Heart right ventricle (tissue), 16 donors: ENCODE measurements around the gene PCNX4. TPM values are rescaled to one million over a fixed set of nuclear protein-coding genes. Genes with fewer than 3 reads are reported as not detected.

ENCODE experiments used
- ATAC-seq, 8 donors: fragments of 200-7000 bp; cut with Tn5 transposase; one replicate each; pipeline ENCODE4 v1.9.1; 2020; ENCODE audit warnings: mild to moderate bottlenecking in 8 of 8, moderate library complexity in 8 of 8, moderate number of reproducible peaks in 1 of 8
- DNase-seq, 2 donors: peaks; one replicate each; pipeline ENCODE4 v3.0.0-alpha.2; 2020
- H3K27ac ChIP-seq, 10 donors: fragments of 200-600 bp; sonication (generic) in 2 of 10; one replicate each; pipeline versions ENCODE4 v1.5.0 to v1.8.0; 2020 to 2022; ENCODE audit warnings: mild to moderate bottlenecking in 3 of 10
- H3K27me3 ChIP-seq, 7 donors: fragments of 200-600 bp; one replicate each; pipeline ENCODE4 v1.8.0; 2021 to 2022; ENCODE audit warnings: mild to moderate bottlenecking in 2 of 7
- H3K36me3 ChIP-seq, 9 donors: fragments of 200-600 bp; sonication (generic) in 1 of 9; one replicate each; pipeline versions ENCODE4 v1.5.0 to v1.8.0; 2020 to 2022; ENCODE audit warnings: mild to moderate bottlenecking in 2 of 9
- H3K4me1 ChIP-seq, 9 donors: fragments of 200-600 bp; sonication (generic) in 1 of 9; one replicate each; pipeline versions ENCODE4 v1.5.0 to v1.8.0; 2020 to 2022; ENCODE audit warnings: mild to moderate bottlenecking in 4 of 9
- H3K4me3 ChIP-seq, 10 donors: fragments of 200-600 bp; sonication (generic) in 2 of 10; one replicate each; pipeline versions ENCODE4 v1.5.0 to v1.8.0; 2020 to 2022; ENCODE audit warnings: mild to moderate bottlenecking in 7 of 10, moderate library complexity in 2 of 10
- H3K9me3 ChIP-seq, 11 donors: fragments of 200-600 bp in 10 of 11; sonication (generic) in 2 of 11; one replicate each; pipeline versions ENCODE4 v1.5.0 to v1.8.0; 2013 to 2022; ENCODE audit warnings: mild to moderate bottlenecking in 2 of 11, control low read depth in 1 of 11, moderate library complexity in 1 of 11
- WGBS, 2 donors: extraction: QIAGEN DNeasy Blood & Tissue Kit; methylation state at CpG; one replicate each; pipeline ENCODE4 v1.1.7; 2013; ENCODE audit warnings: inconsistent platforms in 1 of 2; 5-methylcytosine and 5-hydroxymethylcytosine counted together
- intact Hi-C, 10 donors: fragments of 100-400 bp; cut with DNase I; formaldehyde crosslinking; loops; one replicate each; pipeline versions ENCODE4 v1.11.1 to v1.14.2; 2022
- polyA plus RNA-seq, 2 donors: library from polyadenylated mRNA; stranded (reverse); fragments of 200-250 nt; gene quantifications; one replicate each; pipeline ENCODE4 v1.2.3, GENCODE V29; 2013
- total RNA-seq, 10 donors: library from RNA; stranded (reverse); fragmentation: NEBNext Ultra II Directional in 3 of 10; extraction: Animal tissue kit (Norgen Biotek cat#: 25700) in 3 of 10; gene quantifications; one replicate each; pipeline versions ENCODE4 v1.2.1 to v1.2.4, GENCODE V29; 2021 to 2023
- TF ChIP-seq, protein P1 (sequence below), 9 donors: fragments of 200-600 bp; sonication (generic) in 2 of 9; IDR thresholded peaks; one replicate each; pipeline versions ENCODE4 v1.5.0 to v1.8.0; 2021 to 2022; ENCODE audit warnings: antibody characterized with exemption in 9 of 9, mild to moderate bottlenecking in 5 of 9, moderate library complexity in 1 of 9
- donor health status: Arrhythmogenic right ventricular cardiomyopathy.
- donor health status: ischemic (EF 13 %, LVEDD 7.1; RV severe dilation, severe dysfunction).
- donor health status: healthy with polysubstance abuse.
- donor health status: DM: no; HTN: yes; CAD: no.
- donor health status: DM: no; HTN: no; CAD: no.
- donor health status: ischemic (EF 25% LVEDD 6.9; RV normal size, moderate dysfunction).
- donor health status: ischemic (EF 25% LVEDD 5.7; RV mildly dilated, moderate dysfunction).
- donor health status: healthy.
- donor health status: DM: yes; HTN: yes; CAD: no.
- donor health status: Ischemic cardiomyopathy.
- donor health status: ischemic (EF 35%, LVEDD 5.7; RV mildly dilated, moderate dysfunction).
- donor health status: nonischemic (EF 11% LVEDD 7.7; RV severe dilation, severe dysfunction).
- donor health status: DM: yes; HTN: yes; CAD: no.
- donor health status: PGD.
- donor health status: ischemic (EF 29% LVEDD 5.4; RV normal size, mild dysfunction).
- donor health status: nonischemic (EF 23%, LVEDD 6.1; RV moderate dilation, normal function).

PCNX4 gene
- total and polyA plus RNA-seq, 12 donors = 10.9 to 56.7 (median 31.2) TPM

DNA sequence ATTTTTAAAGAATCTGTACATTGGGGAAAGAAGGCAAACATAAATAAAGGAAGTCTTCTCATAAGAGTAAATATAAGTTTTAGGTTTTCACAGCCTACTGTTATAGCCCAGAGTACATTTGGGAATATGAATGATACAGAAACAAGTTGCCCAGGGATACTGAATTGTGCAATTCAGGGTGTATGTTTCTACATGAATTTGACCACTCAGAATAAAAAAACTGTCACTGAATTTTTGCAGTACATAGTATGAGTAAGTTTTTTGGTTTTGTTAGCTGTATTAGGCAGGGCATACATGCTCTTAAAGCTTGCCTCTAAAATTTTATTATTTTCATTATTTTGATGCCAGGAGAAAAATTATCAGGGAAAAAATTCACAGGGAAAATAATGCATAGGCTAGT, 6.6 kb upstream of the PCNX4 start:
- intact Hi-C loops = no loop called here
- ATAC-seq (no peak), DNase-seq (no peak)

DNA sequence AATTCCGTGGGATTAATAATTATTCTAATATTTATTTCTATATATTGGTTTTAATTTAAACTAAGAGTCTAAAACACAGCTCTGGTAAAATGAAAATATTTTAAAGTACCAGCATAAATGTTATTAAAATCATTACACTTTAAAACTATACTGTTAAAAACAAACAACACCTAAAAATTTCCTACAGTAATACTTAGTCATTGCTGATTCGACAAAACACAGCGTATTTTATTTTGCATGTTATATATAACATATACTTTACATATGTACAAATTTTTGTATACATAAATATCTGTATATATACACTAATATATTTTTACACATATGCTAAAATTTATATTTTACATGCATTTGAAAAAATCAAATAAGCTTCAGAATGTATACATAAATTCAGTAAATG, 6.0 kb upstream of the PCNX4 start:
- 95 to 96% methylated on average over 3 of the region's 3 CpGs for WGBS, 2 donors
- TF ChIP-seq, protein P1, sequence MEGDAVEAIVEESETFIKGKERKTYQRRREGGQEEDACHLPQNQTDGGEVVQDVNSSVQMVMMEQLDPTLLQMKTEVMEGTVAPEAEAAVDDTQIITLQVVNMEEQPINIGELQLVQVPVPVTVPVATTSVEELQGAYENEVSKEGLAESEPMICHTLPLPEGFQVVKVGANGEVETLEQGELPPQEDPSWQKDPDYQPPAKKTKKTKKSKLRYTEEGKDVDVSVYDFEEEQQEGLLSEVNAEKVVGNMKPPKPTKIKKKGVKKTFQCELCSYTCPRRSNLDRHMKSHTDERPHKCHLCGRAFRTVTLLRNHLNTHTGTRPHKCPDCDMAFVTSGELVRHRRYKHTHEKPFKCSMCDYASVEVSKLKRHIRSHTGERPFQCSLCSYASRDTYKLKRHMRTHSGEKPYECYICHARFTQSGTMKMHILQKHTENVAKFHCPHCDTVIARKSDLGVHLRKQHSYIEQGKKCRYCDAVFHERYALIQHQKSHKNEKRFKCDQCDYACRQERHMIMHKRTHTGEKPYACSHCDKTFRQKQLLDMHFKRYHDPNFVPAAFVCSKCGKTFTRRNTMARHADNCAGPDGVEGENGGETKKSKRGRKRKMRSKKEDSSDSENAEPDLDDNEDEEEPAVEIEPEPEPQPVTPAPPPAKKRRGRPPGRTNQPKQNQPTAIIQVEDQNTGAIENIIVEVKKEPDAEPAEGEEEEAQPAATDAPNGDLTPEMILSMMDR (IDR thresholded peaks at IDR 0.05) = no peak
- intact Hi-C loops = no loop called here

More for the DNA sequence above, 6.6 kb upstream of the PCNX4 start:
- Histone ChIP-seq H3K27ac (no peak overlapping the region), H3K36me3 (no peaks in the 10 kb centered on the region), H3K9me3 (no peaks in the 10 kb centered on the region), H3K4me3 (no peak overlapping the region), H3K27me3 (no peaks in the 10 kb centered on the region), H3K4me1 (no peaks in the 10 kb centered on the region)
- TF ChIP-seq, protein P1 (IDR thresholded peaks at IDR 0.05) = no peak

DNA sequence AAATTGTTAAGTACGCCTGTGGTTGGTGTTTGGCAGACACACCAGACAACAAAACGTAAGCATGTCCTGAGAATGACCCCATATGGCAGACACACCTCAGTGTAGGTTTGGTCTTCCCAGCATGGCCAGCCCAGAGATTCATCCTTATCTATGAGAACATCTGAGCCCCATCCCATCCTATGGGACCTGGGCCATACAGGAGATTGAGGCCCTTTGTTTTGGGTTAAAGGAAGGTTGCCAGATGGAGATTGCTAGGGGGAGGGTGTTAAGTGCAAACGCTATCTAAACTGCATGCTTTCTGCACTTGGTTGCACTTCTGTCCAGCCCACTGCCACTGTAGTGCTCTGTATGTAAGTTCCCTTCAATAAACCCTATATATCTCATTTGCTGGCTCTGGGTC, 4.1 kb upstream of the PCNX4 start:
- 44 to 83% methylated on average over 3 of the region's 3 CpGs for WGBS, 2 donors
- no peak for DNase-seq
- H3K9me3 ChIP-seq = no peaks in the 10 kb centered on the region
- intact Hi-C loops = no loop called here
- TF ChIP-seq, protein P1 (IDR thresholded peaks at IDR 0.05) = no peak
- no peak overlapping the region for H3K4me3 ChIP-seq
- H3K27ac ChIP-seq = no peak overlapping the region
- no peaks in the 10 kb centered on the region for H3K27me3 ChIP-seq
- no peak for ATAC-seq
- H3K4me1 ChIP-seq = peaks cover 0 to 8% (median under 1%) of the 10 kb centered on the region in 9 donors
- no peaks in the 10 kb centered on the region for H3K36me3 ChIP-seq

More for the DNA sequence above, 6.0 kb upstream of the PCNX4 start:
- Histone ChIP-seq H3K27ac (no peak overlapping the region), H3K4me1 (peaks cover 0 to 5% (median 0%) of the 10 kb centered on the region in 9 donors), H3K9me3 (no peaks in the 10 kb centered on the region), H3K4me3 (no peak overlapping the region), H3K27me3 (no peaks in the 10 kb centered on the region), H3K36me3 (no peaks in the 10 kb centered on the region)
- ATAC-seq (no peak), DNase-seq (no peak)

DNA sequence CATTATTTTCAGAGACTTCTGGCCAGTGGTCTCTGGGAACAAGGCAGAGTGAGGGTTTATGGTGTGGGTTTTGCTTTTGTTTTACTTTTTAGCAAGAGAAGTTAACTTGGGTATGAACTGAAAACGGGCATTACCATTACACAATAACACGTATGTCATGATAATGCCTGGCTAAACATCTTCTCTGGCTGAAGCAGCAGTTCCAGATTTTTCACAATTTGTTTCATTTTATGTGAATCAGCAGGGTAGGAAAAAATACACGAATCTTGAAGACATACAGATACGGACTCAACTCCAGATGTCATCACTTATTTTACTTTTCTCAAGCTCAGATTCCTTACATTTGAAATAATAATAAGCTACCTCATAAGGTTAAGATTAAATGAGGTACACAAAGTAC, 2.5 kb upstream of the PCNX4 start:
- intact Hi-C loops = no loop called here
- DNase-seq (no peak), ATAC-seq (no peak)
- H3K4me1 ChIP-seq = peaks cover 0 to 21% (median 13%) of the 10 kb centered on the region in 9 donors
- no peak overlapping the region for H3K27ac ChIP-seq
- no peak overlapping the region for H3K4me3 ChIP-seq
- no peaks in the 10 kb centered on the region for H3K9me3 ChIP-seq
- H3K27me3 ChIP-seq = no peaks in the 10 kb centered on the region
- no peaks in the 10 kb centered on the region for H3K36me3 ChIP-seq
- WGBS, 2 donors = 61 to 72% methylated on average over 4 of the region's 4 CpGs
- TF ChIP-seq, protein P1 (IDR thresholded peaks at IDR 0.05) = no peak
